GM23338 (cell line): ENCODE data around the gene ACTL6B. TPM values are rescaled to one million over a fixed set of nuclear protein-coding genes. Genes with fewer than 3 reads are reported as not detected.

Source experiments
- ATAC-seq: fragments of 200-7000 bp; cut with Tn5 transposase; 3 replicates; pipeline ENCODE4 v1.9.1; 2020
- DNase-seq: peaks from one replicate; pipeline ENCODE4 v3.0.0-alpha.2; 2015; ENCODE audit warnings: low spot score
- H2AFZ ChIP-seq: fragments of 200-600 bp; sonication (generic); 2 replicates; pipeline ENCODE4 v1.8.0; 2016; ENCODE audit warnings: antibody characterized with exemption, mild to moderate bottlenecking, moderate library complexity
- H3F3A ChIP-seq: fragments of 200-600 bp; sonication (generic); replicated peaks from 2 replicates; pipeline ENCODE4 v1.8.0; 2017; ENCODE audit warnings: antibody characterized with exemption, mixed run types, low read depth
- H3K27ac ChIP-seq: fragments of 200-600 bp; sonication (generic); 2 replicates; pipeline ENCODE4 v1.6.1; 2016; ENCODE audit warnings: low read depth
- H3K27me3 ChIP-seq: fragments of 200-600 bp; sonication (generic); 2 replicates; pipeline ENCODE4 v1.8.0; 2016; ENCODE audit warnings: mild to moderate bottlenecking, mixed run types, moderate library complexity; ENCODE audit not compliant: insufficient read depth
- H3K36me3 ChIP-seq: fragments of 200-600 bp; sonication (generic); 2 replicates; pipeline ENCODE4 v1.8.0; 2016; ENCODE audit warnings: mild to moderate bottlenecking; ENCODE audit not compliant: insufficient read depth
- H3K4me1 ChIP-seq: fragments of 200-600 bp; sonication (generic); 2 replicates; pipeline ENCODE4 v1.8.0; 2016; ENCODE audit warnings: mild to moderate bottlenecking, moderate library complexity; ENCODE audit not compliant: insufficient read depth
- H3K4me2 ChIP-seq: fragments of 200-600 bp; sonication (generic); 2 replicates; pipeline ENCODE4 v1.7.1; 2017; ENCODE audit warnings: mixed run types
- H3K4me3 ChIP-seq: fragments of 200-600 bp; sonication (generic); 2 replicates; pipeline ENCODE4 v1.6.1; 2016; ENCODE audit warnings: mixed run types
- H3K79me2 ChIP-seq: fragments of 200-600 bp; sonication (generic); replicated peaks from 2 replicates; pipeline ENCODE4 v1.8.0; 2017; ENCODE audit warnings: mild to moderate bottlenecking; ENCODE audit not compliant: insufficient read depth
- H3K9me2 ChIP-seq: fragments of 200-600 bp; sonication (generic); 2 replicates; pipeline ENCODE4 v1.8.0; 2017; ENCODE audit not compliant: insufficient read depth
- H4K20me1 ChIP-seq: fragments of 200-600 bp; sonication (generic); replicated peaks from 2 replicates; pipeline ENCODE4 v1.8.0; 2017; ENCODE audit warnings: mild to moderate bottlenecking; ENCODE audit not compliant: insufficient read depth
- H3K27ac Mint-ChIP-seq: 2 replicates; pipeline ENCODE4 v1.8.0; 2020; ENCODE audit warnings: inconsistent platforms, mild to moderate bottlenecking, moderate library complexity, mixed read lengths
- H3K27me3 Mint-ChIP-seq: 3 replicates; pipeline ENCODE4 v1.8.0; 2022; ENCODE audit warnings: low read depth, mild to moderate bottlenecking, moderate library complexity, mixed read lengths, inconsistent platforms; ENCODE audit not compliant: insufficient read depth, poor library complexity
- H3K36me3 Mint-ChIP-seq: 3 replicates; pipeline ENCODE4 v1.8.0; 2021; ENCODE audit warnings: low read depth, mild to moderate bottlenecking, inconsistent platforms, moderate library complexity, mixed read lengths
- H3K4me1 Mint-ChIP-seq: 3 replicates; pipeline ENCODE4 v1.8.0; 2020; ENCODE audit warnings: mild to moderate bottlenecking, inconsistent platforms, mixed read lengths
- H3K4me3 Mint-ChIP-seq: 3 replicates; pipeline ENCODE4 v1.8.0; 2021; ENCODE audit warnings: moderate library complexity, mild to moderate bottlenecking, inconsistent platforms, mixed read lengths
- H3K9me3 Mint-ChIP-seq: 3 replicates; pipeline ENCODE4 v1.8.0; 2020; ENCODE audit warnings: moderate library complexity, mild to moderate bottlenecking, inconsistent platforms, mixed read lengths
- CREB1 ChIP-seq: fragments of 250-450 bp; sonication (Bioruptor Pico); IDR thresholded peaks from 2 replicates; pipeline ENCODE4 v1.5.0; 2020; ENCODE audit warnings: low read depth, mild to moderate bottlenecking, moderate library complexity
- EZH2 ChIP-seq: fragments of 200-600 bp; sonication (generic); IDR thresholded peaks from one replicate; pipeline ENCODE4 v1.8.0; 2017; ENCODE audit warnings: antibody characterized with exemption, mild to moderate bottlenecking, low read depth; ENCODE audit not compliant: unreplicated experiment
- EZH2phosphoT487 ChIP-seq: fragments of 200-600 bp; sonication (generic); IDR thresholded peaks from one replicate; pipeline ENCODE4 v1.8.1; 2018; ENCODE audit warnings: antibody characterized with exemption; ENCODE audit not compliant: unreplicated experiment
- JUNB ChIP-seq: IDR thresholded peaks from one replicate; pipeline ENCODE4 v1.6.1; 2016; ENCODE audit warnings: antibody characterized with exemption; ENCODE audit not compliant: unreplicated experiment
- POLR2AphosphoS5 ChIP-seq: IDR thresholded peaks from 2 replicates; pipeline ENCODE4 v1.6.1; 2016; ENCODE audit warnings: antibody characterized with exemption, low read depth
- STAT1 ChIP-seq: IDR thresholded peaks from one replicate; pipeline ENCODE4 v1.6.1; 2016; ENCODE audit warnings: antibody characterized with exemption; ENCODE audit not compliant: unreplicated experiment
- ZNF114 ChIP-seq: fragments of 250-450 bp; sonication (Bioruptor Pico); IDR thresholded peaks from 2 replicates; pipeline ENCODE4 v1.5.0; 2020; ENCODE audit warnings: mild to moderate bottlenecking, moderate library complexity
- ZNF331 ChIP-seq: fragments of 250-450 bp; sonication (Bioruptor Pico); IDR thresholded peaks from 2 replicates; pipeline ENCODE4 v1.5.0; 2020; ENCODE audit warnings: low read depth, mild to moderate bottlenecking, moderate library complexity
- polyA plus RNA-seq: library from polyadenylated mRNA; unstranded; fragments of >200 nt; fragmentation: Nextera tagmentation; extraction: Ambion mirVana; gene quantifications from 2 replicates; pipeline ENCODE4 v1.2.1, GENCODE V29; 2016
- total RNA-seq: library from RNA; depleted of rRNA; stranded (reverse); fragments of >200 nt; shearing (Covaris generic); gene quantifications from 2 replicates; pipeline ENCODE4 v1.2.3, GENCODE V29; 2014
- TF ChIP-seq, protein P1 (sequence below): fragments of 250-450 bp; sonication (Bioruptor Pico); IDR thresholded peaks from 2 replicates; pipeline ENCODE4 v1.5.0; 2020; ENCODE audit warnings: mild to moderate bottlenecking, moderate library complexity
- TF ChIP-seq, protein P2 (sequence below), 2 experiments: fragments of 200-600 bp in 1 of 2; sonication (generic) in 1 of 2; conservative IDR thresholded peaks; 2 replicates each; pipeline versions ENCODE4 v1.5.1 to v1.6.1; 2016 to 2017; ENCODE audit warnings: antibody characterized with exemption in 2 of 2, low read depth in 2 of 2, mild to moderate bottlenecking in 2 of 2, moderate library complexity in 1 of 2
- TF ChIP-seq, protein P3 (sequence below): IDR thresholded peaks from 2 replicates; pipeline ENCODE4 v1.6.1; 2016; ENCODE audit warnings: antibody characterized with exemption

Gene ACTL6B
- total and polyA plus RNA-seq, 2 experiments from 2014 or later: 0.69 to 2.5 TPM

DNA sequence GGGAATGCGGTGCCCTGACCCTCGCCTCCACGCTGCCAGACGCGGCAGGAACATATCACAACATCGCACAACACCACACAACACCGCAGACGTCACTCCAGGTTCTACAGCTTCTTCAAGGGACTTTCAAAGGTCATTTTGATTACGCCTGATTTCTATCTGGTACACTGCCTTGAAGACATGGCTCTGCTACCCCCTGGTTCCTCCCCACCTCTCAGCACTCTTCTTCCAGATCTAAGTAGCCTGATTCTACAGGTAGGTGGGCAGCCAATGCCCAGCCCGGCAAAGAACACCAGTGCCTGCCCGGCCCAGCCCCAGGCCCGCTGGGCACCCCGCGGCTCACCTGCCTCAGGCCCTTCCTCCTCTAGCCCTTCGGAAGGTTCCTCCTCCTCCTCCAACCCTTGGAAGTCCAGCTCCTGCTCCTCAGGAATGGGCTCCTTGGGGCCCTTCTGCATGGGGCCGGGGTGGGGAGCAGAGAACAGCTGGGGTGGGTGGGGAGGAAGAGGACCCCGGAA is 29.4 kb upstream of the ACTL6B start:
- H3K27ac ChIP-seq: no peak overlapping the region
- TF ChIP-seq ZNF114 (CRISPR knock-in tag) (no peak), EZH2 (no peak)
- H3K36me3 ChIP-seq: peaks cover 9% of the 10 kb centered on the region
- peaks cover 8% of the 10 kb centered on the region; the same call in 1 of the 2 replicates for H3K4me1 ChIP-seq
- H3K4me2 ChIP-seq: no peak overlapping the region
- H3K27ac Mint-ChIP-seq: no peak overlapping the region
- H3K36me3 Mint-ChIP-seq: peaks cover 73% of the 10 kb centered on the region
- H3K79me2 ChIP-seq: peaks cover 30% of the 10 kb centered on the region
- no peak overlapping the region for H2AFZ ChIP-seq
- DNase-seq: no peak
- H3K9me3 Mint-ChIP-seq: no peaks in the 10 kb centered on the region
- H3K9me2 ChIP-seq: no peaks in the 10 kb centered on the region
- no peaks in the 10 kb centered on the region for H3K27me3 ChIP-seq
- no peak overlapping the region for H3K4me3 Mint-ChIP-seq
- H3K27me3 Mint-ChIP-seq: peaks cover 17% of the 10 kb centered on the region
- no peak overlapping the region for H3K4me3 ChIP-seq
- no peak for ATAC-seq
- H3F3A ChIP-seq: peaks cover 19% of the 10 kb centered on the region; the same call in 1 of the 2 replicates
- peaks cover 24% of the 10 kb centered on the region for H4K20me1 ChIP-seq
- H3K4me1 Mint-ChIP-seq: peaks cover 14% of the 10 kb centered on the region

DNA sequence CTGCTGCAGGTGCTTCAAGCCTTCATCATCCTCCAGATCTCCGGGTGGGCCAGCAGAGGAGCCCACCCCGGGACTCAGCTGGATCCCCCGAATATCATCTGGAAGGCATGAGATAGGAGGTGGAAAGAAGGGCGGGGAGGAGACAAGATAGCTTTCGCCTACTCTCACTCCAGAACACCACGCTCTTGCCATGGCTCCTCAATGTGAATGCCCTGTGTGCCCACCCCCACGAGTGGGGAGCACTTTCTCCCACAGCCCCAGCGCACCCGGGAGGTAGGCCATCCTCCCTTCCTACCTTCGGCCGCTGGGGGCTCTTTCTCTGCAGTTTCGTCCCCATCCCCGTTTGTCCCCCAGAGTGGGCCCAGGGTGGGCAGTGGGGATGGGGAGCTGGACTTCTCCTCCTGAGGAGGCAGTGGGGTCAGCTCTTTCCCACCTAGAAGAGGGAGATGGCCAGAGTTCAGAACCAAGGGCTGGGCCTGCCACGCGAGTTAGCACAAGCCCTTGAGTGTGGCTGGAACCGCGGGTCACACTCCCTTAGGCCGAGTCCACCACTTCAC is 28.9 kb upstream of the ACTL6B start:
- Histone ChIP-seq H3K4me3 (no peak overlapping the region), H3K27me3 (no peaks in the 10 kb centered on the region), H4K20me1 (peaks cover 18% of the 10 kb centered on the region), H3F3A (peaks cover 24% of the 10 kb centered on the region; the same call in 1 of the 2 replicates), H2AFZ (no peak overlapping the region), H3K79me2 (peaks cover 24% of the 10 kb centered on the region), H3K27ac (no peak overlapping the region), H3K4me1 (peaks cover 7% of the 10 kb centered on the region; the same call in 1 of the 2 replicates), H3K36me3 (peaks cover 7% of the 10 kb centered on the region), H3K4me2 (no peak overlapping the region), H3K9me2 (no peaks in the 10 kb centered on the region)
- Mint-ChIP-seq H3K27ac (no peak overlapping the region), H3K36me3 (peaks cover 77% of the 10 kb centered on the region), H3K27me3 (peaks cover 17% of the 10 kb centered on the region), H3K4me1 (peaks cover 15% of the 10 kb centered on the region), H3K9me3 (no peaks in the 10 kb centered on the region), H3K4me3 (no peak overlapping the region)
- DNase-seq: no peak
- no peak for ATAC-seq
- TF ChIP-seq, protein P1, sequence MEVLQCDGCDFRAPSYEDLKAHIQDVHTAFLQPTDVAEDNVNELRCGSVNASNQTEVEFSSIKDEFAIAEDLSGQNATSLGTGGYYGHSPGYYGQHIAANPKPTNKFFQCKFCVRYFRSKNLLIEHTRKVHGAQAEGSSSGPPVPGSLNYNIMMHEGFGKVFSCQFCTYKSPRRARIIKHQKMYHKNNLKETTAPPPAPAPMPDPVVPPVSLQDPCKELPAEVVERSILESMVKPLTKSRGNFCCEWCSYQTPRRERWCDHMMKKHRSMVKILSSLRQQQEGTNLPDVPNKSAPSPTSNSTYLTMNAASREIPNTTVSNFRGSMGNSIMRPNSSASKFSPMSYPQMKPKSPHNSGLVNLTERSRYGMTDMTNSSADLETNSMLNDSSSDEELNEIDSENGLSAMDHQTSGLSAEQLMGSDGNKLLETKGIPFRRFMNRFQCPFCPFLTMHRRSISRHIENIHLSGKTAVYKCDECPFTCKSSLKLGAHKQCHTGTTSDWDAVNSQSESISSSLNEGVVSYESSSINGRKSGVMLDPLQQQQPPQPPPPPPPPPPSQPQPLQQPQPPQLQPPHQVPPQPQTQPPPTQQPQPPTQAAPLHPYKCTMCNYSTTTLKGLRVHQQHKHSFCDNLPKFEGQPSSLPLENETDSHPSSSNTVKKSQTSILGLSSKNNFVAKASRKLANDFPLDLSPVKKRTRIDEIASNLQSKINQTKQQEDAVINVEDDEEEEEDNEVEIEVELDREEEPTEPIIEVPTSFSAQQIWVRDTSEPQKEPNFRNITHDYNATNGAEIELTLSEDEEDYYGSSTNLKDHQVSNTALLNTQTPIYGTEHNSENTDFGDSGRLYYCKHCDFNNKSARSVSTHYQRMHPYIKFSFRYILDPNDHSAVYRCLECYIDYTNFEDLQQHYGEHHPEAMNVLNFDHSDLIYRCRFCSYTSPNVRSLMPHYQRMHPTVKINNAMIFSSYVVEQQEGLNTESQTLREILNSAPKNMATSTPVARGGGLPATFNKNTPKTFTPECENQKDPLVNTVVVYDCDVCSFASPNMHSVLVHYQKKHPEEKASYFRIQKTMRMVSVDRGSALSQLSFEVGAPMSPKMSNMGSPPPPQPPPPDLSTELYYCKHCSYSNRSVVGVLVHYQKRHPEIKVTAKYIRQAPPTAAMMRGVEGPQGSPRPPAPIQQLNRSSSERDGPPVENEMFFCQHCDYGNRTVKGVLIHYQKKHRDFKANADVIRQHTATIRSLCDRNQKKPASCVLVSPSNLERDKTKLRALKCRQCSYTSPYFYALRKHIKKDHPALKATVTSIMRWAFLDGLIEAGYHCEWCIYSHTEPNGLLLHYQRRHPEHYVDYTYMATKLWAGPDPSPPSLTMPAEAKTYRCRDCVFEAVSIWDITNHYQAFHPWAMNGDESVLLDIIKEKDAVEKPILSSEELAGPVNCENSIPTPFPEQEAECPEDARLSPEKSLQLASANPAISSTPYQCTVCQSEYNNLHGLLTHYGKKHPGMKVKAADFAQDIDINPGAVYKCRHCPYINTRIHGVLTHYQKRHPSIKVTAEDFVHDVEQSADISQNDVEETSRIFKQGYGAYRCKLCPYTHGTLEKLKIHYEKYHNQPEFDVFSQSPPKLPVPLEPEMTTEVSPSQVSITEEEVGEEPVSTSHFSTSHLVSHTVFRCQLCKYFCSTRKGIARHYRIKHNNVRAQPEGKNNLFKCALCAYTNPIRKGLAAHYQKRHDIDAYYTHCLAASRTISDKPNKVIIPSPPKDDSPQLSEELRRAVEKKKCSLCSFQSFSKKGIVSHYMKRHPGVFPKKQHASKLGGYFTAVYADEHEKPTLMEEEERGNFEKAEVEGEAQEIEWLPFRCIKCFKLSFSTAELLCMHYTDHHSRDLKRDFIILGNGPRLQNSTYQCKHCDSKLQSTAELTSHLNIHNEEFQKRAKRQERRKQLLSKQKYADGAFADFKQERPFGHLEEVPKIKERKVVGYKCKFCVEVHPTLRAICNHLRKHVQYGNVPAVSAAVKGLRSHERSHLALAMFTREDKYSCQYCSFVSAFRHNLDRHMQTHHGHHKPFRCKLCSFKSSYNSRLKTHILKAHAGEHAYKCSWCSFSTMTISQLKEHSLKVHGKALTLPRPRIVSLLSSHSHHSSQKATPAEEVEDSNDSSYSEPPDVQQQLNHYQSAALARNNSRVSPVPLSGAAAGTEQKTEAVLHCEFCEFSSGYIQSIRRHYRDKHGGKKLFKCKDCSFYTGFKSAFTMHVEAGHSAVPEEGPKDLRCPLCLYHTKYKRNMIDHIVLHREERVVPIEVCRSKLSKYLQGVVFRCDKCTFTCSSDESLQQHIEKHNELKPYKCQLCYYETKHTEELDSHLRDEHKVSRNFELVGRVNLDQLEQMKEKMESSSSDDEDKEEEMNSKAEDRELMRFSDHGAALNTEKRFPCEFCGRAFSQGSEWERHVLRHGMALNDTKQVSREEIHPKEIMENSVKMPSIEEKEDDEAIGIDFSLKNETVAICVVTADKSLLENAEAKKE (CRISPR knock-in tag): no peak
- TF ChIP-seq EZH2phosphoT487: no peak
- no peak for TF ChIP-seq ZNF331 (CRISPR knock-in tag)
- no peak for TF ChIP-seq CREB1 (CRISPR knock-in tag)
- no peak for TF ChIP-seq JUNB
- no peak for TF ChIP-seq ZNF114 (CRISPR knock-in tag)
- TF ChIP-seq, protein P2, sequence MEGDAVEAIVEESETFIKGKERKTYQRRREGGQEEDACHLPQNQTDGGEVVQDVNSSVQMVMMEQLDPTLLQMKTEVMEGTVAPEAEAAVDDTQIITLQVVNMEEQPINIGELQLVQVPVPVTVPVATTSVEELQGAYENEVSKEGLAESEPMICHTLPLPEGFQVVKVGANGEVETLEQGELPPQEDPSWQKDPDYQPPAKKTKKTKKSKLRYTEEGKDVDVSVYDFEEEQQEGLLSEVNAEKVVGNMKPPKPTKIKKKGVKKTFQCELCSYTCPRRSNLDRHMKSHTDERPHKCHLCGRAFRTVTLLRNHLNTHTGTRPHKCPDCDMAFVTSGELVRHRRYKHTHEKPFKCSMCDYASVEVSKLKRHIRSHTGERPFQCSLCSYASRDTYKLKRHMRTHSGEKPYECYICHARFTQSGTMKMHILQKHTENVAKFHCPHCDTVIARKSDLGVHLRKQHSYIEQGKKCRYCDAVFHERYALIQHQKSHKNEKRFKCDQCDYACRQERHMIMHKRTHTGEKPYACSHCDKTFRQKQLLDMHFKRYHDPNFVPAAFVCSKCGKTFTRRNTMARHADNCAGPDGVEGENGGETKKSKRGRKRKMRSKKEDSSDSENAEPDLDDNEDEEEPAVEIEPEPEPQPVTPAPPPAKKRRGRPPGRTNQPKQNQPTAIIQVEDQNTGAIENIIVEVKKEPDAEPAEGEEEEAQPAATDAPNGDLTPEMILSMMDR (conservative IDR thresholded peaks at IDR 0.05; ENCODE audit: low read depth in 2 of 2): no peak
- no peak for TF ChIP-seq POLR2AphosphoS5
- TF ChIP-seq, protein P3, sequence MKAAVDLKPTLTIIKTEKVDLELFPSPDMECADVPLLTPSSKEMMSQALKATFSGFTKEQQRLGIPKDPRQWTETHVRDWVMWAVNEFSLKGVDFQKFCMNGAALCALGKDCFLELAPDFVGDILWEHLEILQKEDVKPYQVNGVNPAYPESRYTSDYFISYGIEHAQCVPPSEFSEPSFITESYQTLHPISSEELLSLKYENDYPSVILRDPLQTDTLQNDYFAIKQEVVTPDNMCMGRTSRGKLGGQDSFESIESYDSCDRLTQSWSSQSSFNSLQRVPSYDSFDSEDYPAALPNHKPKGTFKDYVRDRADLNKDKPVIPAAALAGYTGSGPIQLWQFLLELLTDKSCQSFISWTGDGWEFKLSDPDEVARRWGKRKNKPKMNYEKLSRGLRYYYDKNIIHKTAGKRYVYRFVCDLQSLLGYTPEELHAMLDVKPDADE: no peak
- TF ChIP-seq STAT1: no peak
